NB4 (cell line): ENCODE data around the gene GALNT11.

Experiments used
- DNase-seq: peaks from one replicate; pipeline ENCODE4 v3.0.0; 2010; ENCODE audit warnings: low read depth
- H3K4me3 ChIP-seq: one replicate; pipeline ENCODE4 v1.5.1; 2011; ENCODE audit warnings: mild to moderate bottlenecking, low read depth, low read length, moderate library complexity
- CTCF ChIP-seq: IDR thresholded peaks from one replicate; pipeline ENCODE4 v1.5.1; 2012; ENCODE audit warnings: low read depth, low read length
- MAX ChIP-seq: IDR thresholded peaks from 2 replicates; pipeline ENCODE4 v1.6.1; 2011; ENCODE audit warnings: low read depth, low read length
- MYC ChIP-seq: IDR thresholded peaks from 2 replicates; pipeline ENCODE4 v1.6.1; 2011; ENCODE audit warnings: low read depth, low read length
- POLR2A ChIP-seq: IDR thresholded peaks from 2 replicates; pipeline ENCODE4 v1.6.1; 2011; ENCODE audit warnings: mild to moderate bottlenecking; ENCODE audit not compliant: insufficient read length; ENCODE audit errors: extremely low read depth

Gene GALNT11

GRCh38 chr7:152025077-152025936 is at the start of gene GALNT11:
GALNT11 (plus strand) TSS chr7:152025674; CDS start chr7:152094228, 68,554 bp downstream.
- TF ChIP-seq MAX (peak; percentile 61; the same call in 1 of the 2 replicates), CTCF (peak; percentile 2), MYC (peak; percentile 63), POLR2A (peak; percentile 81)
- peak; percentile 92 for DNase-seq
- H3K4me3 ChIP-seq = peak within 1 kb of the TSS; percentile 71

GRCh38 chr7:151978616-151979015 is 46.9 kb upstream of the GALNT11 start:
- no peak for DNase-seq
- H3K4me3 ChIP-seq = no peak overlapping the region
- TF ChIP-seq MYC (no peak), CTCF (no peak), POLR2A (no peak), MAX (no peak)

- TF ChIP-seq MYC (no peak), MAX (no peak), CTCF (no peak), POLR2A (no peak)
- no peak for DNase-seq
- no peak overlapping the region for H3K4me3 ChIP-seq
These were observed 44.3 kb upstream of the GALNT11 start for GRCh38 chr7:151981223-151981622.

DNA sequence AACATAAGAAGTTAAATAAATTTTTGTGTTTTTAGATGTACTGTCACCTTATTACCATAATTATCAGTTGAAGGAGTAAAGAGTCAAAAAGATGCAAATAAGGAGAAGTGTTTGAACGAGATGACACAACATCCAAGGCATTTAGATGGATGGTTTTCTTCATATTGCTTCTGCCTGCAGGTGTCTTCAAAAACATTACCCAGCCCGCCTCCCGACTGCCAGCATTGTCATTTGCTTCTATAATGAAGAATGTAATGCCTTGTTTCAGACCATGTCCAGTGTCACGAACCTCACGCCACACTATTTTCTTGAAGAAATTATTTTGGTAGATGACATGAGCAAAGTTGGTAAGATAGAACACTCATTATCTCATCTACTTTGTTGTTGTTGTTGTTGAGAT is 42.7 kb upstream of the GALNT11 start:
- no peak overlapping the region for H3K4me3 ChIP-seq
- DNase-seq = no peak
- no peak for TF ChIP-seq MYC
- no peak for TF ChIP-seq CTCF
- TF ChIP-seq MAX = no peak
- TF ChIP-seq POLR2A = no peak

GRCh38 chr7:151984612-151985011 is 40.9 kb upstream of the GALNT11 start:
- DNase-seq = no peak
- no peak overlapping the region for H3K4me3 ChIP-seq
- TF ChIP-seq MYC (no peak), CTCF (no peak), MAX (no peak), POLR2A (no peak)
